Neuronal stem cell (in vitro differentiated cells): ENCODE results near the gene DDI1. TPM values are rescaled to one million over a fixed set of nuclear protein-coding genes. Genes with fewer than 3 reads are reported as not detected.
A peak's percentile ranks its signal among the peaks of the same experiment; 100 is the strongest.

Source experiments
- DNase-seq: peaks from one replicate; pipeline ENCODE4 v3.0.0-alpha.2; 2013; ENCODE audit warnings: low spot score
- H2AFZ ChIP-seq: one replicate; pipeline ENCODE4 v1.6.1; 2013; ENCODE audit warnings: mild to moderate bottlenecking, low read length, inconsistent platforms
- H2AK5ac ChIP-seq: 2 replicates; pipeline ENCODE4 v1.6.1; 2013; ENCODE audit warnings: low read depth, mild to moderate bottlenecking, inconsistent platforms, low read length, moderate library complexity, mixed read lengths
- H2BK120ac ChIP-seq: 2 replicates; pipeline ENCODE4 v1.6.1; 2013; ENCODE audit warnings: low read depth, mild to moderate bottlenecking, inconsistent platforms, low read length, moderate library complexity, mixed read lengths
- H2BK12ac ChIP-seq: one replicate; pipeline ENCODE4 v1.6.1; 2013; ENCODE audit warnings: low read length, inconsistent platforms
- H2BK15ac ChIP-seq: 2 replicates; pipeline ENCODE4 v1.6.1; 2013; ENCODE audit warnings: mild to moderate bottlenecking, low read length, inconsistent platforms, mixed read lengths
- H2BK5ac ChIP-seq: one replicate; pipeline ENCODE4 v1.6.1; 2013; ENCODE audit warnings: inconsistent platforms, mild to moderate bottlenecking, low read length, moderate library complexity
- H3K14ac ChIP-seq: one replicate; pipeline ENCODE4 v1.6.1; 2013; ENCODE audit warnings: low read length, inconsistent platforms
- H3K18ac ChIP-seq: 2 replicates; pipeline ENCODE4 v1.6.1; 2013; ENCODE audit warnings: low read length, inconsistent platforms
- H3K23ac ChIP-seq: 2 replicates; pipeline ENCODE4 v1.6.1; 2013; ENCODE audit warnings: low read depth, mild to moderate bottlenecking, mixed read lengths, low read length, inconsistent platforms; ENCODE audit not compliant: poor library complexity
- H3K27ac ChIP-seq: replicated peaks from 3 replicates; pipeline ENCODE4 v1.5.1; 2013; ENCODE audit warnings: low read length, inconsistent platforms
- H3K27me3 ChIP-seq, 3 experiments: 2 replicates each; pipeline ENCODE4 v1.6.1; 2013; ENCODE audit warnings: low read length in 3 of 3, mild to moderate bottlenecking in 2 of 3, inconsistent platforms in 1 of 3, low read depth in 1 of 3, mixed read lengths in 1 of 3, moderate library complexity in 1 of 3; ENCODE audit not compliant: control insufficient read depth in 3 of 3, insufficient read depth in 3 of 3
- H3K36me3 ChIP-seq, 2 donors: replicated peaks in 1 of 2; 2 replicates each; pipeline ENCODE4 v1.6.1; 2013; ENCODE audit warnings: low read length in 2 of 2; ENCODE audit not compliant: control insufficient read depth in 2 of 2, insufficient read depth in 2 of 2
- H3K4ac ChIP-seq: 2 replicates; pipeline ENCODE4 v1.6.1; 2013; ENCODE audit warnings: inconsistent platforms, mild to moderate bottlenecking, low read length, moderate library complexity
- H3K4me1 ChIP-seq, 2 donors: 1 replicate in 1 of 2; 2 replicates in 1 of 2; pipeline ENCODE4 v1.6.1; 2013; ENCODE audit warnings: low read length in 2 of 2, low read depth in 1 of 2; ENCODE audit not compliant: control insufficient read depth in 2 of 2, insufficient read depth in 1 of 2
- H3K4me2 ChIP-seq: one replicate; pipeline ENCODE4 v1.6.1; 2013; ENCODE audit warnings: mild to moderate bottlenecking, low read length, inconsistent platforms; ENCODE audit not compliant: insufficient read depth, poor library complexity, severe bottlenecking
- H3K4me3 ChIP-seq, 2 donors: 2 replicates each; pipeline ENCODE4 v1.5.1; 2013; ENCODE audit warnings: low read length in 2 of 2, mild to moderate bottlenecking in 2 of 2, inconsistent platforms in 1 of 2, moderate library complexity in 1 of 2
- H3K79me1 ChIP-seq: one replicate; pipeline ENCODE4 v1.6.1; 2013; ENCODE audit warnings: low read depth, mild to moderate bottlenecking, inconsistent platforms, low read length, moderate library complexity
- H3K9ac ChIP-seq: one replicate; pipeline ENCODE4 v1.6.1; 2013; ENCODE audit warnings: mild to moderate bottlenecking, low read depth, low read length, inconsistent platforms; ENCODE audit not compliant: poor library complexity
- H3K9me3 ChIP-seq, 2 donors: replicated peaks in 1 of 2; 2 replicates each; pipeline versions ENCODE3 to v1.6.1; 2013; ENCODE audit warnings: low read length in 2 of 2, mild to moderate bottlenecking in 2 of 2, inconsistent platforms in 1 of 2, low read depth in 1 of 2, mixed read lengths in 1 of 2, moderate library complexity in 1 of 2; ENCODE audit not compliant: control insufficient read depth in 2 of 2, insufficient read depth in 1 of 2
- H4K8ac ChIP-seq: one replicate; pipeline ENCODE4 v1.6.1; 2013; ENCODE audit warnings: low read depth, mild to moderate bottlenecking, inconsistent platforms, low read length, moderate library complexity
- H4K91ac ChIP-seq: one replicate; pipeline ENCODE4 v1.6.1; 2013; ENCODE audit warnings: low read length, low read depth, mild to moderate bottlenecking, inconsistent platforms; ENCODE audit not compliant: poor library complexity
- WGBS, 2 donors: extraction: QIAGEN DNeasy Blood & Tissue Kit; methylation state at CpG; one replicate each; pipeline ENCODE4 v1.1.7; 2013; ENCODE audit warnings: missing lambda C conversion rate in 2 of 2, mixed read lengths in 1 of 2; ENCODE audit not compliant: insufficient read length in 2 of 2, insufficient replicate concordance in 1 of 2; ENCODE audit errors: extremely low coverage in 2 of 2; 5-methylcytosine and 5-hydroxymethylcytosine counted together
- polyA plus RNA-seq, 2 experiments: library from polyadenylated mRNA; stranded (reverse); fragments of 200-250 nt; gene quantifications; one replicate each; pipeline ENCODE4 v1.2.3, GENCODE V29; 2013

Gene DDI1
- polyA plus RNA-seq (2013, experiment 1 of 2) = not detected
- not detected for polyA plus RNA-seq (2013, experiment 2 of 2)

GRCh38 chr11:104036588-104036987 lies at the start of gene DDI1:
DDI1 (plus strand) TSS chr11:104036640; CDS start chr11:104036823, 183 bp downstream.
- Histone ChIP-seq H2BK12ac (no peak within 1 kb of the TSS), H3K23ac (no peak within 1 kb of the TSS), H3K9ac (no peak within 1 kb of the TSS), H4K91ac (no peak within 1 kb of the TSS), H3K36me3 (no peaks in the 10 kb centered on the region), H2BK15ac (no peak within 1 kb of the TSS), H3K9me3 (no peaks in the 10 kb centered on the region), H3K4me3 (no peak within 1 kb of the TSS), H2BK5ac (no peak within 1 kb of the TSS), H3K79me1 (no peaks in the 10 kb centered on the region), H3K4me1 (no peaks in the 10 kb centered on the region), H3K27ac (no peak within 1 kb of the TSS), H2BK120ac (no peak within 1 kb of the TSS), H3K4me2 (no peak within 1 kb of the TSS), H3K27me3 (no peaks in the 10 kb centered on the region), H3K4ac (no peak within 1 kb of the TSS), H4K8ac (no peak within 1 kb of the TSS), H2AFZ (no peak within 1 kb of the TSS), H3K18ac (peak within 1 kb of the TSS; percentile 15), H3K14ac (no peak within 1 kb of the TSS), H2AK5ac (no peak within 1 kb of the TSS)
- no peak for DNase-seq
- no CpG with 5 or more reads among the region's 26 CpGs for WGBS, 2 donors

- Histone ChIP-seq H3K9me3 (peaks cover 0 to 2% of the 10 kb centered on the region in 2 donors), H3K4ac (no peak overlapping the region), H3K14ac (no peak overlapping the region), H2BK5ac (no peak overlapping the region), H4K91ac (no peak overlapping the region), H3K27ac (no peak overlapping the region), H2BK120ac (no peak overlapping the region), H3K9ac (no peak overlapping the region), H3K4me2 (no peak overlapping the region), H2AFZ (peak overlapping the region; percentile 11), H4K8ac (no peak overlapping the region), H2AK5ac (no peak overlapping the region), H3K18ac (no peak overlapping the region), H2BK15ac (no peak overlapping the region), H3K27me3 (no peaks in the 10 kb centered on the region), H3K79me1 (no peaks in the 10 kb centered on the region), H3K4me1 (peaks cover 3 to 5% of the 10 kb centered on the region in 2 donors), H3K23ac (no peak overlapping the region), H3K4me3 (no peak overlapping the region), H2BK12ac (no peak overlapping the region), H3K36me3 (no peaks in the 10 kb centered on the region)
- no CpG with 5 or more reads among the region's 9 CpGs for WGBS, 2 donors
- DNase-seq = no peak
Measured at GRCh38 chr11:103987629-103988594, 48.5 kb upstream of the DDI1 start.

DNA sequence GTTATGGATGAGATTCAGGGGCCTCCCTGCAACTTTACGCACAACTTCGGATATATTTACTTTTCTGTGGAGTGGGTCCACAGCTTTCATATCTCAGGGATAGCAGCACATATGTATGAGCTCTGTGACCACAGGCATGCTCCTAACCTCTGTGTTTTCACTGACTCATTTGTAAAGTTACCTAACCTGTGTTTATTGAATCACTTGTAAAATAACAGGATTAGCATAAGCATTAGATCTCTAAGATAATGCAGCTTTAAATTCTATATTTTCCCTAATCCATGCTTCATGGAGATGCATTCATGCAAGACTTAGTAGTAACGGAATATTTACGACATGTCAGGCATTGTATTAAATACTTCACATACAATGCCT lies 47.9 kb upstream of the DDI1 start:
- Histone ChIP-seq H4K8ac (no peak overlapping the region), H3K4me2 (no peak overlapping the region), H2BK5ac (no peak overlapping the region), H3K9ac (no peak overlapping the region), H3K27ac (no peak overlapping the region), H2AFZ (no peak overlapping the region), H3K18ac (no peak overlapping the region), H3K36me3 (no peaks in the 10 kb centered on the region), H3K4ac (no peak overlapping the region), H2BK12ac (no peak overlapping the region), H2BK120ac (no peak overlapping the region), H3K23ac (no peak overlapping the region), H2BK15ac (no peak overlapping the region), H2AK5ac (no peak overlapping the region), H3K27me3 (no peaks in the 10 kb centered on the region), H3K14ac (no peak overlapping the region), H3K9me3 (no peaks in the 10 kb centered on the region), H3K79me1 (no peaks in the 10 kb centered on the region), H3K4me1 (peaks cover 3 to 5% of the 10 kb centered on the region in 2 donors), H4K91ac (no peak overlapping the region), H3K4me3 (no peak overlapping the region)
- no peak for DNase-seq
- no CpG with 5 or more reads among the region's 4 CpGs for WGBS, 2 donors

DNA sequence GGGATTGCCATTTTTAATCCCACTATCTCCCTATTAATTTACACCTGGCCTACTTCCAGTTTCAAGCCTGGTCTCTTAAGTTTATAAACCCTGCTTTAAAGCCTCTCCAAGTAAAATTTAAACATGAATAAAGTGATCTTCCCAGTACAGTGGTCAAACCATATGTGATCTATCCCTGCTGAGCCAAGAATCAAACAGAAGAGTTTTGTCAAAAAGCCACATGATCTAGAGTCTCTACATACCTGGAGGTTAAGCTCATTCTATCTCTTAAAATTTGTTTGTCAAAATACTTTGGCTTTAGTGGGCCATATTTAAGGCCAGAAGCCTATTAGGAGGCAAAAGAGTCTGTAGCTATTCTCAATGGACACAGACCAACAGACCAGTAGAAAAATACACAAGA lies 42.9 kb upstream of the DDI1 start:
- Histone ChIP-seq H3K79me1 (no peaks in the 10 kb centered on the region), H3K4me2 (no peak overlapping the region), H3K4ac (no peak overlapping the region), H4K91ac (no peak overlapping the region), H2BK5ac (no peak overlapping the region), H3K14ac (no peak overlapping the region), H2AFZ (no peak overlapping the region), H3K23ac (no peak overlapping the region), H2BK120ac (no peak overlapping the region), H3K18ac (no peak overlapping the region), H3K9ac (no peak overlapping the region), H2AK5ac (no peak overlapping the region), H3K4me1 (no peaks in the 10 kb centered on the region), H3K9me3 (no peaks in the 10 kb centered on the region), H4K8ac (no peak overlapping the region), H3K4me3 (no peak overlapping the region), H3K27ac (no peak overlapping the region), H2BK15ac (no peak overlapping the region), H3K36me3 (no peaks in the 10 kb centered on the region), H2BK12ac (no peak overlapping the region), H3K27me3 (no peaks in the 10 kb centered on the region)
- DNase-seq = no peak
